Endothelial cell of umbilical vein (primary cell): ENCODE measurements around the gene PLXDC2.

Experiments
- EZH2 ChIP-seq: IDR thresholded peaks from 2 replicates; pipeline ENCODE4 v1.6.1; 2012; ENCODE audit warnings: borderline replicate concordance, low read depth, mild to moderate bottlenecking, moderate library complexity, low read length, inconsistent platforms; ENCODE audit not compliant: severe bottlenecking
- FOS ChIP-seq: IDR thresholded peaks from 2 replicates; pipeline ENCODE4 v1.6.1; 2011; ENCODE audit warnings: mild to moderate bottlenecking, low read length, moderate library complexity, borderline replicate concordance; ENCODE audit not compliant: insufficient read depth
- GATA2 ChIP-seq: IDR thresholded peaks from 2 replicates; pipeline ENCODE4 v1.7.0; 2011; ENCODE audit warnings: low read depth, mild to moderate bottlenecking, moderate library complexity, mixed read lengths, low read length; ENCODE audit not compliant: insufficient read length, insufficient read depth
- JUN ChIP-seq: IDR thresholded peaks from 2 replicates; pipeline ENCODE4 v1.6.1; 2011; ENCODE audit warnings: borderline replicate concordance, low read depth; ENCODE audit not compliant: insufficient read length, insufficient read depth
- POLR2A ChIP-seq: IDR thresholded peaks from 2 replicates; pipeline ENCODE4 v1.6.1; 2012; ENCODE audit warnings: low read depth, mild to moderate bottlenecking, control low read depth, low read length
- POLR2AphosphoS5 ChIP-seq: IDR thresholded peaks from 2 replicates; pipeline ENCODE4 v1.6.1; 2012; ENCODE audit warnings: low read depth, mild to moderate bottlenecking, control low read depth, low read length, moderate library complexity; ENCODE audit not compliant: insufficient read depth
- TF ChIP-seq, protein P1 (sequence below), 2 donors: IDR thresholded peaks; 1 replicate in 1 of 2; 2 replicates in 1 of 2; pipeline ENCODE4 v1.5.1; 2011; ENCODE audit warnings: low read length in 2 of 2, mild to moderate bottlenecking in 2 of 2, moderate library complexity in 2 of 2, control low read depth in 1 of 2, inconsistent platforms in 1 of 2, low read depth in 1 of 2; ENCODE audit not compliant: insufficient read depth in 1 of 2; ENCODE audit errors: extremely low read depth in 1 of 2

DNA sequence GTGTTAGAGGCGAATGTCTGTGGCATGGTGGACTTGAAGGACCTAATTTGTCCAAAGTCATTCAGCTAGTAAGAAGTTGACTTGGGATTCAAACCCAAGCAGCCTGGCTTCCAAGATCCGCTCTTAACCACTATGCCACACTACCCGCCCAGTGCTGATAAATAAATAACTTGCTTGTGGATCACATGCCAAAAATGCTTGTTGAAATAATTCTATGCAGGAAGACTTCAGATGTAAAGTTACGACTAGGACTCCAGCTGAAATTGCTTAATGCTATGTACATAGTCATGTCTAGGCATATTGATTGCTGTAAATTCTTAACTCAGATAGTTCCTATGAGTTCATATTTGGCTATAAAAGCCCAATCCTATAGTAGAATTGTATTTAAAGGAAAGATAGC, 76.0 kb downstream of the PLXDC2 start:
- TF ChIP-seq, protein P1, sequence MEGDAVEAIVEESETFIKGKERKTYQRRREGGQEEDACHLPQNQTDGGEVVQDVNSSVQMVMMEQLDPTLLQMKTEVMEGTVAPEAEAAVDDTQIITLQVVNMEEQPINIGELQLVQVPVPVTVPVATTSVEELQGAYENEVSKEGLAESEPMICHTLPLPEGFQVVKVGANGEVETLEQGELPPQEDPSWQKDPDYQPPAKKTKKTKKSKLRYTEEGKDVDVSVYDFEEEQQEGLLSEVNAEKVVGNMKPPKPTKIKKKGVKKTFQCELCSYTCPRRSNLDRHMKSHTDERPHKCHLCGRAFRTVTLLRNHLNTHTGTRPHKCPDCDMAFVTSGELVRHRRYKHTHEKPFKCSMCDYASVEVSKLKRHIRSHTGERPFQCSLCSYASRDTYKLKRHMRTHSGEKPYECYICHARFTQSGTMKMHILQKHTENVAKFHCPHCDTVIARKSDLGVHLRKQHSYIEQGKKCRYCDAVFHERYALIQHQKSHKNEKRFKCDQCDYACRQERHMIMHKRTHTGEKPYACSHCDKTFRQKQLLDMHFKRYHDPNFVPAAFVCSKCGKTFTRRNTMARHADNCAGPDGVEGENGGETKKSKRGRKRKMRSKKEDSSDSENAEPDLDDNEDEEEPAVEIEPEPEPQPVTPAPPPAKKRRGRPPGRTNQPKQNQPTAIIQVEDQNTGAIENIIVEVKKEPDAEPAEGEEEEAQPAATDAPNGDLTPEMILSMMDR (IDR thresholded peaks at IDR 0.05; ENCODE audit: extremely low read depth in 1 of 2, insufficient read depth in 1 of 2, low read depth in 1 of 2, low read length in 2 of 2), result no peak
- TF ChIP-seq FOS (no peak), POLR2A (no peak), EZH2 (no peak), GATA2 (no peak), POLR2AphosphoS5 (no peak), JUN (no peak)
